Measurements from ENCODE around the gene MTOR.

Gene MTOR

DNA sequence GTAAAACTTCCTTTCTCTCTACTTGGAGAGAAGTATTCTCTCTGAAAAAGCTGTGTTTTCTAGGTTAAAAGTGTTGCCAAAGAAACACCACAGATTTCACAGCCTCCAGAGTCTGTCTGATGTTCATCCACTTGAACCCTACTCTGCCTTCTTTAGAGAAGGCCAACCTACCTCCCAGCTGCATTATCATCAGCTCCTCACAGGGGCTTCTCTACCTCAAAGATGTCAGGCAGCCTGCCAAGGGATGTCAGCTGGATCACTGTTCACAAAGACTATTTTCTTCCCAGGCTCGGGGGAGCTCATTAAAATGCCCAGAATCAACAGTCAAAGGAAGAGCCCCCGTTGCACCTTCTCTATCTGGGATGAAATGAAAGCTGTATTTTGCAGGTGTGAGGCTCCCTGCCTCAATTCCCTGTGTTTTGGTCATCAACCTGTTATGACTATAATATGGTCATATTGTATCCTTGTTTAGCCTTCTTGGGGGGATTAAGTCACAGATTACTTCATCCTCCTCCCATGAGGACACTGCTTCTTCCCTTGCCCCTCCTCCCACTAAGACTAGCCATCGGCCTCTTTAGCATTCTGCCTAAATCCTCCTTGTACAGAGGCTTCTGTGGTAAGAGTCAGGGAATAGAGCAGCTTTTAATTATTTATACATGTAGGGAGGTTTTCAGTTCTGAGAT is 47.5 kb downstream of the MTOR start:
- TF ChIP-seq, protein P1, sequence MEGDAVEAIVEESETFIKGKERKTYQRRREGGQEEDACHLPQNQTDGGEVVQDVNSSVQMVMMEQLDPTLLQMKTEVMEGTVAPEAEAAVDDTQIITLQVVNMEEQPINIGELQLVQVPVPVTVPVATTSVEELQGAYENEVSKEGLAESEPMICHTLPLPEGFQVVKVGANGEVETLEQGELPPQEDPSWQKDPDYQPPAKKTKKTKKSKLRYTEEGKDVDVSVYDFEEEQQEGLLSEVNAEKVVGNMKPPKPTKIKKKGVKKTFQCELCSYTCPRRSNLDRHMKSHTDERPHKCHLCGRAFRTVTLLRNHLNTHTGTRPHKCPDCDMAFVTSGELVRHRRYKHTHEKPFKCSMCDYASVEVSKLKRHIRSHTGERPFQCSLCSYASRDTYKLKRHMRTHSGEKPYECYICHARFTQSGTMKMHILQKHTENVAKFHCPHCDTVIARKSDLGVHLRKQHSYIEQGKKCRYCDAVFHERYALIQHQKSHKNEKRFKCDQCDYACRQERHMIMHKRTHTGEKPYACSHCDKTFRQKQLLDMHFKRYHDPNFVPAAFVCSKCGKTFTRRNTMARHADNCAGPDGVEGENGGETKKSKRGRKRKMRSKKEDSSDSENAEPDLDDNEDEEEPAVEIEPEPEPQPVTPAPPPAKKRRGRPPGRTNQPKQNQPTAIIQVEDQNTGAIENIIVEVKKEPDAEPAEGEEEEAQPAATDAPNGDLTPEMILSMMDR (IDR thresholded peaks at IDR 0.05; ENCODE audit: low read depth, low read length), result no peak
- no peak overlapping the region for H3K4me3 ChIP-seq (ENCODE audit: low read depth, low read length)

DNA sequence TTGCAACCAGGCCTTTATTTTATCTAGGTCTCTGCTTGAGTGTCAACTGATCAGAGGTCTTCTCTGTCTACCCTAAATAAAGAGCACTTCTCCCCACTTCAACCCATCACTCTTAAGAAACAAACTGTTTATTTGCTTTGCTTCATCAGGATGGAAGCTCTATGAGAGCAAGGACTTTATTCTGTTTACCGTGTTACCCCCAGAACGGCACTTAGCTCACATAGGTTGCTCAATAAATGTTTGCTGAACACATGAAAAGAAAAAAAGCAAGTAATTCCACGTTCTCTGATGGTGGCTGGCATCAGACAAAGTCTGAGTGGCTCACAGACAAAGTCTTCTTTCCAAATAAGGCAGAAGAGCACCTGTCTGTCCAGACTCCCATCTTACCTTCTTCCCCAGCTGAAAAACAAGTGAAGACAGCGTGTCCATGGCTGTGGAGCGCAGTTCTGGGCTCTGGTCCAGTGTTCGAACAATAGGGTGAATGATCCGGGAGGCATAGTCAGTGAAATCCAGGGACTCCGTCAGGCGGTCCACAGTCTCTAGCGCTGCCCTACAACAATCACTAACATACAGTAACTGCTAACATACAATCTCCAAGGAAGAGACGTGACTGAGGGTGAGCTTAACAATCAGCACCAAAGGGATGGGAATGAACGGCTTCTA is 50.3 kb downstream of the MTOR start:
- TF ChIP-seq, protein P1 (IDR thresholded peaks at IDR 0.05; ENCODE audit: low read depth, low read length), result no peak

DNA sequence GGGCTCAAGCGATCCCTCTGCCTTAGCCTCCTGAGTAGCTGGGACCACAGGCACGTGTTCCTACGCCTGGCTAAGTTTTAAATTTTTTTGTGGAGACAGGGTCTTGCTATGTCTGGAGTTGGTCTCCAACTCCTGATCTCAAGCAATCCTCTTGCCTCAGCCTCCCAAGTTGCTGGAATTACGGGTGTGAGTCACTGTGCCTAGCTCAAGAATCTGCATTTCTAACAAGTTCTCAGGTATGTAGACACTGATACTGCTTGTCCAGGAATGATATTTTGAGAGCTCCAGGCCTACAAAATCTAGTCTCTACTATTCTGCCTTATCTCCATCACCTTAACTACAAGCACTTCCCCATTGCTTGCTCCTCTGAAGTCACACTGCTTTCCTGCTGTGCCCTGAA is 50.9 kb downstream of the MTOR start:
- TF ChIP-seq, protein P1 (IDR thresholded peaks at IDR 0.05; ENCODE audit: low read depth, low read length), result no peak
- no peak overlapping the region for H3K4me3 ChIP-seq (ENCODE audit: low read depth, low read length)

More for the DNA sequence above, 50.3 kb downstream of the MTOR start:
- no peak overlapping the region for H3K4me3 ChIP-seq (ENCODE audit: low read depth, low read length)

DNA sequence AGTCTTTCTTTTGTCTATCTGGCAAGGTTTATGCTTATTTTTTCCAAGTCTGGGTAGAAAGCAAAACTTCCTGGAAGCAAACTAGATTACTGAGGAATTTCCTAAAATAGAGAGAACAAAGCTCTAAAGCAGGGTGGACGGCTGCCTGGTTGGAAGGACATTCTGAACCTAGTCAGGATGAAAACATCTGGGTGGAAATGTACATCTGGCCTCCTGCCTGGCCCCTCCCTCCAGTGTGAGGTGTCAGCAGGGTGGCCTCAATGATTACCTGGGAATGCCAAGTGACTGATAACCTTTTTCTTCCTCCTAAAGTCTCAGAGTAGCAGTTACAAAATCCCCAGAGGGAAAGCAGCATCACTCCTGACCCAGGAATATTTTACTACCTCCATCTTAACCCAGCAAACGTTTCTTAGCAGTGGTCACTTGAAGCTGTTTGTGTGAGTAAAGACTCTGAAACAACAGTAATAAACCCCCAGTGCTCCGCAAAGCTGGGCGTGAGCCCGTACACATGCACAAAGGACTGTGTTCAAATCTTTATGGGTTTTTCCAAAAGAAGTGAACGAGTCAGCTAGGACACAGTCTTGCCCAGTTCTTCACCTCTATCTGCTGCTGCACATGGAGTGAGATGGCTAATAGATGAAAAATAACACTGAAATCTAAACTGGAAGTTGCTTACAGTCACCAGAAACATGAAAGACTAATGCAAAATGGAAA is 54.3 kb downstream of the MTOR start:
- H3K4me3 ChIP-seq (ENCODE audit: low read depth, low read length), result no peak overlapping the region
- TF ChIP-seq, protein P1 (IDR thresholded peaks at IDR 0.05; ENCODE audit: low read depth, low read length), result no peak

DNA sequence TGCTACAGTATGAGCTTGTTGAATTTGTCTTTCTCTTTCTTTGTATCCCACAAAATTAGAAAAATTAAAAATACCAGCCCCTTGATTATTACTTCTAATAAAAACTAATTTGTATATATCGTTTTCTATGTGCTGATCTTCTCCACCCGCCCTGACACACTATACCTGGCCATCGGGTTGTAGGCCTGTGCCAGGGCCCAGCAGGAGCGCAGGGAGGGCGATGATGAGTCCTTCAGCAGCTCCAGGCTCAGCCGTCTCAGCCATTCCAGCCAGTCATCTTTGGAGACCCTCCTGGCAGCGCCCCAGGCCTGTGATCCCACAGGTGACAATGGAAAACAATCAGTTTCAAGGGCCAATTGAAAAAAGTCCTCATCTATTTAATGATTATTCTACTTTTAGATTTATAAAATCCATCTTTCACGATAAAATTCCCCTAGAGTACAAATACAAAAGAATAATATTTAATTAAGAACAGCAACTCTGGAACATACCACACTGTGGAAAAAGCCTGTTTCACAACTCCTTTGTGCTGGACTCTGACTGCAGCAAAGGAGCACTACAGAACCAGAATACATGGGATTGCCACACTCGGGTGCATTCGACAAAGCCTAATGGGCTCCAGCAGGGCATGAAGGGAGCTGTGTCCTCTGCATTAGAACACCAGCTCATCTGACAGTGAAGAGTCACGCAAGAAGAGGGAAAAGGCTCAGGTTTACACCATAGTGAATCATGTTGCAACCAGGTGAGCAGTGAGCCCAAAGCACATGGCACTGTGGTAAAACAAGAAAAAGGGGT is 57.8 kb downstream of the MTOR start:
- TF ChIP-seq, protein P1 (IDR thresholded peaks at IDR 0.05; ENCODE audit: low read depth, low read length), result no peak
- H3K4me3 ChIP-seq (ENCODE audit: low read depth, low read length), result no peak overlapping the region

DNA sequence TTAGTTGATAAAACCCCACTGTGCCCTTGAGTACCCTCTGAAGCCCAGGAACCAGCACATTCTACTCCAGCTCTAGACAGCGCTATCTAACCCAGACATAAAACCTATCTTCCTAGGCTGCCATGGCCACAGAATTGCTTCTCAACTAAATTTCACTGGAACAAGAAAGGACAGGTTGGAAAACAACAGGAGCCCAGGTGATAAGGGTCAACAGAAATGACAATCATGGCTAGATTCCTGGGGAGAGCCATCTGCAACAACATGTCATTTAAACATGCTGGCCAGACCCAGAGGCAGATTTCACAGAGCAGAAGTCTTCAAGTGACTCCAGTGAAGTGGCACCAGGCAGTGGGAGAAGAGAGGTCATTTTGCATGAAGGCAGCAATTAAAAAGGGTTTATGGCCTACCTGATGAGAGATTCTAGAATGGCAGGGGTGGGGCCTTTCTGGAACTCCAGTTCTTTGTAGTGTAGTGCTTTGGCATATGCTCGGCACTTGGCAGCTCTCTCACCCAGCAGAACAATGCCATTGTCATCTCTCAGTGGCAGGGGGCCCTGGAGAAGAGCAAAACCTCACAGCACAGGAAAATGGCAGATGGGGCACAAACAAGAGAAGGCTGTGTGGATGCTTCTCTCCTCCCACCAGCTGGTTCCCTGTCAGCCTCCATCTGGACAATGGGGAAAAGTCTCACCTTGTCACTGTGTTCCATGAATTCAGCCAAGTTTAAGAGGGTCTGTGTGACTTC is 63.3 kb downstream of the MTOR start:
- TF ChIP-seq, protein P1 (IDR thresholded peaks at IDR 0.05; ENCODE audit: low read depth, low read length), result no peak
- no peak overlapping the region for H3K4me3 ChIP-seq (ENCODE audit: low read depth, low read length)

All from WI38 (cell line).